Mucosa of stomach (tissue), 1 donor: ENCODE measurements around the gene NKRF.

ENCODE experiments used
- H3K27me3 ChIP-seq: one replicate; pipeline ENCODE4 v1.7.0; 2013; ENCODE audit warnings: mild to moderate bottlenecking, low read length; ENCODE audit not compliant: control insufficient read depth, insufficient read depth
- H3K36me3 ChIP-seq: one replicate; pipeline ENCODE4 v1.7.0; 2013; ENCODE audit warnings: low read length; ENCODE audit not compliant: control insufficient read depth, insufficient read depth
- H3K4me1 ChIP-seq: one replicate; pipeline ENCODE4 v1.7.0; 2013; ENCODE audit warnings: mild to moderate bottlenecking, low read length; ENCODE audit not compliant: control insufficient read depth, insufficient read depth
- H3K4me3 ChIP-seq: one replicate; pipeline ENCODE4 v1.7.0; 2013; ENCODE audit warnings: low read length
- H3K9ac ChIP-seq: one replicate; pipeline ENCODE4 v1.7.0; 2013; ENCODE audit warnings: mild to moderate bottlenecking, low read length, moderate library complexity
- H3K9me3 ChIP-seq: one replicate; pipeline ENCODE4 v1.7.0; 2013; ENCODE audit warnings: mild to moderate bottlenecking, low read length, moderate library complexity; ENCODE audit not compliant: control insufficient read depth
- donor health status: Pancreatic carcinoma.

Gene NKRF

DNA sequence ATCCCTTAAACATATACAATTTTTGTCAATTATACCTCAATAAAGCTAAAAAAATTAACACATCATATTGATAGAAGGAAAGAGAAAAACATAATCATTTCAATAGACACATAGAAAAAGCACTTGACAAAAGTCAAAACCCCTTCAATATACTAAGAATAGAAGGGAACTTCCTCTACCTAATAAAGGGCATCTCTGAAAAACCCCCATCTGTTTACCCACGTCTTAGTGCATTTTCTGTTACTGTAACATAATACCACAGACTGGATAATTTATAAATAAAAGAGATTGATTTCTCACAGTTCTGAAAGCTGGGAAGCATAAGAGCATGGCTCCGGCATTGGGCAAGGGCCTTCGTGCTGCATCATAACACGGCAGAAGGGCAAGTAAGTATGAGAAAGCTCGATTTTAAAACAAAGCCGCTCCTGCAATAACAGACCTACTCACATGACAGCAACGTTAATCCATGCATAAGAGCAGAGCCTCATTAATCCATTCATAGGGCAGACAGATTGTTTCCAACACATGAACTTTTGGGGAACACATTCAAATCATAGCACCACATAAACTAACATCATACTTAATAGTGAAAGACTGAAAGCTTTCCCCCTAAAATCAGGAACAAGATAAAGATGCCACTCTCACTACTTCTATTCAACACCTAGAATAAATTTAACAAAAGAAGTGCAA lies 56.8 kb downstream of the NKRF start:
- H3K4me1 ChIP-seq, result no peaks in the 10 kb centered on the region
- H3K36me3 ChIP-seq, result no peaks in the 10 kb centered on the region
- H3K27me3 ChIP-seq, result no peaks in the 10 kb centered on the region
- H3K9me3 ChIP-seq, result no peaks in the 10 kb centered on the region
- no peak overlapping the region for H3K4me3 ChIP-seq
- H3K9ac ChIP-seq, result no peak overlapping the region

DNA sequence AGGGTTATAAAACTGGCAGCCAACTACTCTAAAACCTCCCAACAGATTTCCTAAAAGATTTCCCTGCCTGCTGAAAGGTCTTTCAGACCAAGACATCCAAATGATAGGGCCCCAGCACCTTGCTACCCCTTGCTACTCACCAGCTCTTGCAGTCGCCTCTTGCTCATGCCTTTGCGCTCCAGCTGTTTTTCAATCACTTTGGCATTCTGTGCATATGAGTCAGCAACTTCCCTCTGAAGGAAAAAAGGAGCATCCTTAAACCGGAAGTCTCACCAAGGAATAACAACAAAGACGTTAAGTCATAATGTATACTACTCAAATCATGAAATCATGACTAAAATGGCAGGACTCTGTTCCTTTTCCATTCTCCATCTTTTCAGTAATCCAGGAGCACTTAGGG lies 65.0 kb downstream of the NKRF start:
- Histone ChIP-seq H3K9me3 (no peaks in the 10 kb centered on the region), H3K4me1 (no peaks in the 10 kb centered on the region), H3K4me3 (no peak overlapping the region), H3K27me3 (no peaks in the 10 kb centered on the region), H3K36me3 (no peaks in the 10 kb centered on the region), H3K9ac (no peak overlapping the region)

DNA sequence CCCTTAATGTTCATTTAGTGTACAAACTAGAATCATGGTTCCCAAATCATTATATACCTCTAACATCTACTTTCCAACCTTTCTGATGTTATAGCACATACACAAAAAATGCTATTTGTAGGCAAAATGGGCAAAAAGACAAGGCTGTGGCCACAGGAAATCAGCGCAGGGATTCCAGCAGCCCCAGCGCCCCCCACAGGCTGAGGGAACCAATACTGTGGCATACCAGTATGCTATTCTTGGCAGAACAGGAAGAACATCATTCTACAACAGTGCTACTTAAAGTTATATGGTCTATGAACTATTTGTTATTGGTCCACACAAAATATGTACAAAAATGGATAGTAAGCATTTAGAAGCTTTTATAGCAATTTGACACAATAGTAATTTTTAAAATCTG lies 66.4 kb downstream of the NKRF start:
- no peaks in the 10 kb centered on the region for H3K36me3 ChIP-seq
- no peak overlapping the region for H3K4me3 ChIP-seq
- H3K27me3 ChIP-seq, result no peaks in the 10 kb centered on the region
- H3K4me1 ChIP-seq, result no peaks in the 10 kb centered on the region
- no peaks in the 10 kb centered on the region for H3K9me3 ChIP-seq
- no peak overlapping the region for H3K9ac ChIP-seq
